B cell (primary cell): ENCODE data around the gene SH3RF3. TPM values are rescaled to one million over a fixed set of nuclear protein-coding genes. Genes with fewer than 3 reads are reported as not detected.

ENCODE experiments used
- ATAC-seq: fragments of 200-7000 bp; cut with Tn5 transposase; one replicate; pipeline ENCODE4 v1.10.0; 2021; ENCODE audit warnings: low read depth, mild to moderate bottlenecking, moderate number of reproducible peaks, moderate library complexity
- CTCF ChIA-PET: fragments of 350-600 bp; sonication (Branson Sonifier 250); formaldehyde crosslinking; loops from one replicate; lab custom pipeline; 2021; ENCODE audit warnings: antibody characterized with exemption, inconsistent platforms; lab: Charles Lee
- POLR2A ChIA-PET: fragments of 350-600 bp; sonication (Branson Sonifier 250); formaldehyde crosslinking; loops from one replicate; lab custom pipeline; 2021; ENCODE audit warnings: antibody characterized with exemption; lab: Charles Lee
- DNase-seq: peaks from one replicate; pipeline ENCODE4 v3.0.0; 2013
- H2AFZ ChIP-seq: 2 replicates; pipeline ENCODE4 v1.6.1; 2012; ENCODE audit warnings: mild to moderate bottlenecking, low read depth, low read length; ENCODE audit not compliant: insufficient read depth, poor library complexity, severe bottlenecking
- H3K27ac ChIP-seq, 2 donors: 1 replicate in 1 of 2; 2 replicates in 1 of 2; pipeline ENCODE4 v1.5.1; 2012 to 2013; ENCODE audit warnings: low read length in 2 of 2, mild to moderate bottlenecking in 2 of 2, moderate library complexity in 1 of 2
- H3K27me3 ChIP-seq, 4 experiments: fragments of 200-600 bp in 1 of 4; sonication (generic) in 1 of 4; replicated peaks in 1 of 4; 1 replicate in 2 of 4; 2 replicates in 2 of 4; pipeline versions ENCODE4 v1.6.1 to v1.7.0; 2013 to 2016; ENCODE audit warnings: low read length in 3 of 4, mild to moderate bottlenecking in 2 of 4, mixed read lengths in 1 of 4, moderate library complexity in 1 of 4; ENCODE audit not compliant: insufficient read depth in 4 of 4, control insufficient read depth in 3 of 4; ENCODE audit errors: control extremely low read depth in 1 of 4
- H3K36me3 ChIP-seq, 2 experiments: replicated peaks in 1 of 2; 1 replicate in 1 of 2; 2 replicates in 1 of 2; pipeline versions ENCODE4 v1.6.1 to v1.7.1; 2013; ENCODE audit warnings: low read length in 1 of 2; ENCODE audit not compliant: insufficient read depth in 2 of 2, control insufficient read depth in 1 of 2; ENCODE audit errors: control extremely low read depth in 1 of 2, extremely low read depth in 1 of 2
- H3K4me1 ChIP-seq, 2 donors: fragments of 200-600 bp in 1 of 2; sonication (generic) in 1 of 2; 1 replicate in 1 of 2; 2 replicates in 1 of 2; pipeline versions ENCODE4 v1.5.1 to v1.6.1; 2013 to 2017; ENCODE audit warnings: low read length in 2 of 2; ENCODE audit not compliant: control insufficient read depth in 2 of 2, insufficient read depth in 2 of 2
- H3K4me2 ChIP-seq: replicated peaks from 2 replicates; pipeline ENCODE3; 2012; ENCODE audit warnings: mild to moderate bottlenecking, low read depth, low read length; ENCODE audit not compliant: poor library complexity, severe bottlenecking
- H3K4me3 ChIP-seq, 5 experiments: fragments of 200-600 bp in 1 of 5; sonication (generic) in 1 of 5; 1 replicate in 3 of 5; 2 replicates in 2 of 5; pipeline versions ENCODE4 v1.5.1 to v1.7.0; 2011 to 2016; ENCODE audit warnings: low read length in 4 of 5, mild to moderate bottlenecking in 4 of 5, low read depth in 2 of 5, control low read depth in 1 of 5, moderate library complexity in 1 of 5; ENCODE audit not compliant: insufficient read depth in 1 of 5; ENCODE audit errors: control extremely low read depth in 1 of 5, extremely low read depth in 1 of 5
- H3K79me2 ChIP-seq: fragments of 200-600 bp; sonication (generic); one replicate; pipeline ENCODE4 v1.6.0; 2016; ENCODE audit warnings: low read length; ENCODE audit not compliant: control insufficient read depth, insufficient read depth
- H3K9ac ChIP-seq: fragments of 200-600 bp; sonication (generic); 2 replicates; pipeline ENCODE4 v1.6.1; 2017; ENCODE audit warnings: mild to moderate bottlenecking, low read length, moderate library complexity
- H3K9me3 ChIP-seq, 3 donors: one replicate each; pipeline versions ENCODE4 v1.6.1 to v1.7.1; 2013; ENCODE audit warnings: low read length in 2 of 3; ENCODE audit not compliant: control insufficient read depth in 2 of 3, insufficient read depth in 1 of 3; ENCODE audit errors: control extremely low read depth in 1 of 3
- H4K20me1 ChIP-seq: 2 replicates; pipeline ENCODE4 v1.6.0; 2012; ENCODE audit warnings: mild to moderate bottlenecking, low read length; ENCODE audit not compliant: insufficient read depth, control insufficient read depth, poor library complexity, severe bottlenecking
- H3K27ac Mint-ChIP-seq: one replicate; pipeline ENCODE4 v1.8.0; 2021; ENCODE audit warnings: mixed read lengths
- H3K27me3 Mint-ChIP-seq: one replicate; pipeline ENCODE4 v1.8.0; 2021; ENCODE audit warnings: mixed read lengths
- H3K4me1 Mint-ChIP-seq: one replicate; pipeline ENCODE4 v1.8.0; 2021; ENCODE audit warnings: mixed read lengths
- H3K4me3 Mint-ChIP-seq: one replicate; pipeline ENCODE4 v1.8.0; 2021; ENCODE audit warnings: mixed read lengths
- H3K9me3 Mint-ChIP-seq: one replicate; pipeline ENCODE4 v1.8.0; 2022; ENCODE audit warnings: mixed read lengths; ENCODE audit not compliant: insufficient read depth
- EZH2 ChIP-seq: IDR thresholded peaks from 2 replicates; pipeline ENCODE4 v1.6.1; 2012; ENCODE audit warnings: borderline replicate concordance, low read depth, mild to moderate bottlenecking, moderate library complexity, low read length; ENCODE audit not compliant: insufficient read depth, poor library complexity, severe bottlenecking
- WGBS: methylation state at CpG from one replicate; pipeline ENCODE4 v1.1.5; 2013; ENCODE audit warnings: missing lambda C conversion rate; ENCODE audit not compliant: insufficient coverage; 5-methylcytosine and 5-hydroxymethylcytosine counted together
- intact Hi-C: fragments of 100-400 bp; cut with micrococcal nuclease; formaldehyde crosslinking; loops from one replicate; pipeline ENCODE4 v1.10.0; 2022
- polyA plus RNA-seq: library from polyadenylated mRNA; depleted of rRNA; stranded (reverse); fragments of >200 nt; gene quantifications from 2 replicates; pipeline ENCODE4 v1.2.3, GENCODE V29; 2012
- total RNA-seq, 2 donors: library from RNA; stranded (reverse); fragments of 120-200 nt in 1 of 2; gene quantifications; 1 replicate in 1 of 2; 2 replicates in 1 of 2; pipeline versions ENCODE4 v1.2.3 to v1.2.4, GENCODE V29; 2013 to 2022
- TF ChIP-seq, protein P1 (sequence below): fragments of 200-600 bp; IDR thresholded peaks from one replicate; pipeline ENCODE4 v1.8.0; 2022; ENCODE audit warnings: antibody characterized with exemption, mild to moderate bottlenecking

The SH3RF3 gene
- total and polyA plus RNA-seq, 2 donors (not counting 1 experiment from before 2014, with no cell fraction given) = 0.07 to 1.2 TPM

DNA sequence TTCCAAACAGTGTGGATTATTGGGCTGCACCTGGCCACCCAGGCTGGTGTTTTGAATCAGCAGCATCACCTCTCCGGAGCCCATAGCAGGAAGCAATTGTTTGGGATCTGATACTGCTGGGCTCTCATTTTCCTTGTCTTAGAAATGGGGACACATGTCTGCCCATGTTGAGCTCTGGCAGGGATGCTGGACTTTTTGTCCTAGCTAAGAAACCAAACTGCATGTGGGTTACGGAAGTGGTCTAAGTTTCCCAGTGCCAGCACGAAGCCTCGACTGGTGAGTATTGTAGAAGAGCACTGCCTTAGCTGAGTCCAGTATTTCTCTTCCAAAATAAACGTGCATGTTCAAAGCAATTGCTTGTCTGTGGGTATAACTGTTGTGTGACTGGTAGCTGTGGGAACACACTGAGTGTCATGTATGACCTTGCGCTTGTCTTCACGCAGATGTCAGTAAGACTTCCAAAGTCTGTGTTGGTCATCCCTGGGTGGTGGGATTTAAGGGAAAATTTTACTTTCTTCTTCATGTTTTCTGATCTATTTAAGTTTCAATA is 43.6 kb downstream of the SH3RF3 start:
- peaks cover 0 to 6% of the 10 kb centered on the region in 2 donors for H3K4me1 ChIP-seq
- H3K9me3 ChIP-seq = peaks cover 0 to 15% (median 0%) of the 10 kb centered on the region in 3 donors
- H3K4me2 ChIP-seq = no peak overlapping the region
- POLR2A ChIA-PET = no interaction called here
- peaks cover 7% of the 10 kb centered on the region for H3K4me1 Mint-ChIP-seq
- TF ChIP-seq EZH2 = no peak
- TF ChIP-seq, protein P1, sequence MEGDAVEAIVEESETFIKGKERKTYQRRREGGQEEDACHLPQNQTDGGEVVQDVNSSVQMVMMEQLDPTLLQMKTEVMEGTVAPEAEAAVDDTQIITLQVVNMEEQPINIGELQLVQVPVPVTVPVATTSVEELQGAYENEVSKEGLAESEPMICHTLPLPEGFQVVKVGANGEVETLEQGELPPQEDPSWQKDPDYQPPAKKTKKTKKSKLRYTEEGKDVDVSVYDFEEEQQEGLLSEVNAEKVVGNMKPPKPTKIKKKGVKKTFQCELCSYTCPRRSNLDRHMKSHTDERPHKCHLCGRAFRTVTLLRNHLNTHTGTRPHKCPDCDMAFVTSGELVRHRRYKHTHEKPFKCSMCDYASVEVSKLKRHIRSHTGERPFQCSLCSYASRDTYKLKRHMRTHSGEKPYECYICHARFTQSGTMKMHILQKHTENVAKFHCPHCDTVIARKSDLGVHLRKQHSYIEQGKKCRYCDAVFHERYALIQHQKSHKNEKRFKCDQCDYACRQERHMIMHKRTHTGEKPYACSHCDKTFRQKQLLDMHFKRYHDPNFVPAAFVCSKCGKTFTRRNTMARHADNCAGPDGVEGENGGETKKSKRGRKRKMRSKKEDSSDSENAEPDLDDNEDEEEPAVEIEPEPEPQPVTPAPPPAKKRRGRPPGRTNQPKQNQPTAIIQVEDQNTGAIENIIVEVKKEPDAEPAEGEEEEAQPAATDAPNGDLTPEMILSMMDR = no peak
- 92% methylated on average over 6 of the region's 7 CpGs for WGBS
- no peak overlapping the region for H3K4me3 ChIP-seq
- ATAC-seq (no peak), DNase-seq (no peak)
- no peak overlapping the region for H3K4me3 Mint-ChIP-seq
- peaks cover 2% of the 10 kb centered on the region for H3K9me3 Mint-ChIP-seq
- H2AFZ ChIP-seq = no peak overlapping the region
- CTCF ChIA-PET = no interaction called here
- H3K27ac Mint-ChIP-seq = no peak overlapping the region
- H3K27me3 Mint-ChIP-seq = peaks cover 6% of the 10 kb centered on the region
- H3K27me3 ChIP-seq = no peaks in the 10 kb centered on the region
- H3K27ac ChIP-seq = no peak overlapping the region
- no peak overlapping the region for H3K9ac ChIP-seq
- H4K20me1 ChIP-seq = no peaks in the 10 kb centered on the region
- no peaks in the 10 kb centered on the region for H3K36me3 ChIP-seq
- no peaks in the 10 kb centered on the region for H3K79me2 ChIP-seq
- intact Hi-C loops = no loop called here

DNA sequence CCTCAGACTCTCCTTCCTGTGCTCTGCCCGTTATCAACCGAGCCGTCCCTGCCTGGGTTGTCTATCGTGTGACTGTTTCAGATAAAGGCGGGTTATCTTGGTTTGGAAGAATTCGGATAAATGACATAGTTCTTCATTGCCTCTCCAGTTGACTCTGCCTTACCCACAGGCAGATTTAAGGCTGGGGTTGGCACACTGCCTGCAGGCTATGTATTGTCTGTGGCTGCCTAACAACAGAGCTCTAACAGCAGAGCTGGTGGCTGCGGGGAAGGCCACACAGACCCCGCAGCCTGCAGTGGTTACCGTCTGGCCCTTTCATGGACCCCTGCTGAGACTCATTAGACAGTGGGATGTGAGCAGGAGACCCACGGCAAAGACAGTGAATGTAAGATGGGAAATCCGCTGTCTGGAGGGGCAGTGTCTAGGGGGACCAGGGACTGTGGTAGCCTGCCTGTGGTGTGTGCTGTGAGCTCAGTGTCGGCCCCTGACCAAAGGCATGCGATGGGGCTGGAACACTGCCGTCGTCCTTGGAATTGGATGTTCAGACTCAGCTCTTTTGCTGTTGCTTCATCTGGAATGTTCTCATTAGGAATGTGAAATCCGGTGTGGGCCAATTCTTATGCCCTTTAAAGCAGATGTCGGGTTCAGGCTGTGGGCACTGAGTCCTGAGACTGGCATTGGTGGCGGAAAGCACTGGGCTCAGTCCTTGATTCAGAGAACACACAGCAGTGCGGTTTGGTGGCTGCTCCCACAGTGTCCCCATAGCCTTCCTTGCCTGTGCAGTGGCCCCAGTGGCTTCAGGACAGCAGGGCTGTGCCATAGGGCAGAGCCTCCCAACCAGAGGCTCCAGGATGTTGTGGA is 44.5 kb downstream of the SH3RF3 start:
- intact Hi-C loops = no loop called here
- Histone ChIP-seq H3K9me3 (peaks cover 0 to 10% (median 0%) of the 10 kb centered on the region in 3 donors), H3K4me1 (peaks cover 0 to 6% of the 10 kb centered on the region in 2 donors), H3K27me3 (no peaks in the 10 kb centered on the region), H3K79me2 (no peaks in the 10 kb centered on the region), H3K4me3 (no peak overlapping the region), H3K36me3 (no peaks in the 10 kb centered on the region), H4K20me1 (no peaks in the 10 kb centered on the region), H2AFZ (no peak overlapping the region), H3K9ac (no peak overlapping the region), H3K4me2 (peak overlapping the region; percentile 8), H3K27ac (no peak overlapping the region)
- TF ChIP-seq EZH2 = no peak
- TF ChIP-seq, protein P1 = no peak
- Mint-ChIP-seq H3K27ac (no peak overlapping the region), H3K4me1 (peaks cover 7% of the 10 kb centered on the region), H3K4me3 (no peak overlapping the region), H3K9me3 (peaks cover under 1% of the 10 kb centered on the region), H3K27me3 (peaks cover 2% of the 10 kb centered on the region)
- ChIA-PET CTCF (no interaction called here), POLR2A (no interaction called here)
- ATAC-seq (no peak), DNase-seq (no peak)
- WGBS = 94% methylated on average over 13 of the region's 19 CpGs
